Measurements from ENCODE around the gene DCUN1D3. TPM values are rescaled to one million over a fixed set of nuclear protein-coding genes. Genes with fewer than 3 reads are reported as not detected.
"Not testable (repeated sequence)": the region's sequence is repeated elsewhere in the genome, so short reads cannot be mapped to it uniquely, and the experiment has no call there.

The DCUN1D3 gene
- total RNA-seq, 2 donors from 2014 or later, result 10.0 to 13.4 TPM

DNA sequence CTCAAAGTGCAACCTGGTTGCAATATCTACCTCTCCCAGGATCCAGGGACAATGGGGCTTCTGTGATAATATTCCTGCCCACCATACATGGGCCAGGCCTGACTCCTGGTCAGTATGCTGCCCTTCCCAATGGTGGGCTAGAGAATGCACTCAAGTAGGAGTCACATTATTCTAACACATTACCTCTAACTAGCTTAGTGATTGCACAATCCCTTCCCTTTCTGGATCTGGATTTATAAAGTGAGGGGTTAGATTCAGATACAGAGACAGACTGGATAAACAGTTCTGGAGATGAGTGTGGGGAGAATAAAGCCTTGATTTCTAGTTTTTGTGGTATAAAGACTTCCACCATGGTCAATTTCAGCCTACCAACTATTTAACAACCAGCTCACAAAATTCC lies 33.4 kb upstream of the DCUN1D3 start:
- H3K27ac ChIP-seq, result no peak overlapping the region
- H3K4me3 ChIP-seq, result no peak overlapping the region
- no peaks in the 10 kb centered on the region for H3K36me3 ChIP-seq
- H3K4me1 ChIP-seq, result peaks cover 0 to 7% of the 10 kb centered on the region in 2 donors
- H3K27me3 ChIP-seq, result no peaks in the 10 kb centered on the region
- TF ChIP-seq, protein P1, sequence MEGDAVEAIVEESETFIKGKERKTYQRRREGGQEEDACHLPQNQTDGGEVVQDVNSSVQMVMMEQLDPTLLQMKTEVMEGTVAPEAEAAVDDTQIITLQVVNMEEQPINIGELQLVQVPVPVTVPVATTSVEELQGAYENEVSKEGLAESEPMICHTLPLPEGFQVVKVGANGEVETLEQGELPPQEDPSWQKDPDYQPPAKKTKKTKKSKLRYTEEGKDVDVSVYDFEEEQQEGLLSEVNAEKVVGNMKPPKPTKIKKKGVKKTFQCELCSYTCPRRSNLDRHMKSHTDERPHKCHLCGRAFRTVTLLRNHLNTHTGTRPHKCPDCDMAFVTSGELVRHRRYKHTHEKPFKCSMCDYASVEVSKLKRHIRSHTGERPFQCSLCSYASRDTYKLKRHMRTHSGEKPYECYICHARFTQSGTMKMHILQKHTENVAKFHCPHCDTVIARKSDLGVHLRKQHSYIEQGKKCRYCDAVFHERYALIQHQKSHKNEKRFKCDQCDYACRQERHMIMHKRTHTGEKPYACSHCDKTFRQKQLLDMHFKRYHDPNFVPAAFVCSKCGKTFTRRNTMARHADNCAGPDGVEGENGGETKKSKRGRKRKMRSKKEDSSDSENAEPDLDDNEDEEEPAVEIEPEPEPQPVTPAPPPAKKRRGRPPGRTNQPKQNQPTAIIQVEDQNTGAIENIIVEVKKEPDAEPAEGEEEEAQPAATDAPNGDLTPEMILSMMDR (IDR thresholded peaks at IDR 0.05), result no peak
- no peak for DNase-seq (ENCODE audit: low spot score)
- no peaks in the 10 kb centered on the region for H3K9me3 ChIP-seq

DNA sequence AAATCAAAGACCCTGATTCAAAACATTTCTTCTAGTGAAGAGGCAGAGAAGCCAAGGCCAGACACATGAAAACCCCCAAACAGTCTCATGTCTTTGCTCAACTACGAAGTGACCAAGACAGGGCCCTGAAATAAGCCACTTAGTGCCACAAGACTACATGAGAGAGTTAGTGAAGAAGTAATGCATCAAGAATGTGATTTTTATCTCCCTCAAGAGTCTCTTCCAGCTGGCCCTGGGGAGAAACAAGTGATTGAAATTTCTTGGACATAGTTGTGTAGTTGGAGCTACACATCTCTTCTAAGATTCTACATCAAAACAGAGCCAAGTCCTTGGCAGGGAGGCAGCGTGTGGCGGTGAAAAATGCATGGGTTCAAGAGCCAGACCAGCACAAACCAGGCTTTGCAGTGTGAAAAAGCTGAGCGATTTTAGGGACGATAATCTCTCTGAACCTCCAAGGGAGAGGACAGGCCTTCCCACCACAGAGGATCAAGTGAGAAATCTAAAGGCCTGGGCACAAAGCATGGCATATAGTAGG lies 31.0 kb upstream of the DCUN1D3 start:
- no peak for DNase-seq (ENCODE audit: low spot score)
- Histone ChIP-seq H3K4me1 (peaks cover 0 to 7% of the 10 kb centered on the region in 2 donors), H3K9me3 (no peaks in the 10 kb centered on the region), H3K27ac (peak overlapping the region; percentile 70 to 76), H3K36me3 (no peaks in the 10 kb centered on the region), H3K4me3 (no peak overlapping the region), H3K27me3 (no peaks in the 10 kb centered on the region)
- TF ChIP-seq, protein P1 (IDR thresholded peaks at IDR 0.05), result no peak

DNA sequence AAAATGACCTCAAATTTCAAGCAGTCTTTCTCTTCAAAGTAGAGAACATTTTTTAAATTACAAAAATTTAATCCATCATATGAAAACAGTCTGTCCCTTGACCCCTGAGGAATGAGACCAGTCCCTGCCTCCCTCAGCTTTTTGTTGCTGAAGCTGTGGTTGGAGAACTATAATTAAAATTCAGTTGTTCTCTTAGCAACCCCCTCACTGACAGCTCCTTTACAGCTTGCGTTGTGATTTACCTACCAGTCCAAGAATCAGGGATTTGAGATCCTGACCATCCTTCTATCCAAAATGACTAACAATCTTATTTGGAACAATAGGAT lies 30.2 kb upstream of the DCUN1D3 start:
- no peaks in the 10 kb centered on the region for H3K36me3 ChIP-seq
- H3K27ac ChIP-seq, result peak overlapping the region; percentile 70 to 76
- no peaks in the 10 kb centered on the region for H3K9me3 ChIP-seq
- no peak for DNase-seq (ENCODE audit: low spot score)
- peaks cover 0 to 7% of the 10 kb centered on the region in 2 donors for H3K4me1 ChIP-seq
- TF ChIP-seq, protein P1 (IDR thresholded peaks at IDR 0.05), result no peak
- H3K4me3 ChIP-seq, result no peak overlapping the region
- no peaks in the 10 kb centered on the region for H3K27me3 ChIP-seq

DNA sequence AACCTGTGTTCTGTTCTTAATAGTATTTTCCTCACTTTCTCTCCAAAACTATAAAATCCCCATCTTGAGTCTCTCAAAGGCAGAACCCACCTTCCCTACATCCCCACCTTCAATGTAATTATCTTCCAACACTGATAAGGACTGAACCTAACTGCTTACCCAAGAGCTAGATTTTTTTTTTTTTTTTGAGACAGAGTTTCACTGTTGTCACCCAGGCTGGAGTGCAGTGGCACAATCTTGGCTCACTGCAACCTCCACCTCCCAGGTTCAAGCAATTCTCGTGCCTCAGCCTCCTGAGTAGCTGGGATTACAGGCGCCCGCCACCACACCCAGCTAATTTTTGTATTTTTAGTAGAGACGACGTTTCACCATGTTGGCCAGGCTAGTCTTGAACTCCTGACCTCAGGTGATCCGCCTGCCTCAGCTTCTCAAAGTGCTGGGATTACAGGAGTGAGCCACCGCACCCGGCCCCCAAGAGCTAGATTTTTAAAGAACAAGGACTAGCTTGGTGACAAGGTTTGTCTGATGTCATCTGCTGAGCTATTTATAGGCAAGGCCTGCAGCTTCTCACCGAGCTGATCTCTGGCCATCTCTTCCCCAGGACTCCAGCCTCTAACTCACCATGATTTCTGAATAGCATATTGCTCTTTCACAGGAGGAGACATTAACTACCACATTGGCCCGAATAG lies 29.7 kb upstream of the DCUN1D3 start:
- not testable (repeated sequence) for H3K9me3 ChIP-seq; DNase-seq (ENCODE audit: low spot score); H3K4me1 ChIP-seq; H3K4me3 ChIP-seq; H3K27me3 ChIP-seq; H3K36me3 ChIP-seq
- peak overlapping the region; percentile 70 to 76 for H3K27ac ChIP-seq

DNA sequence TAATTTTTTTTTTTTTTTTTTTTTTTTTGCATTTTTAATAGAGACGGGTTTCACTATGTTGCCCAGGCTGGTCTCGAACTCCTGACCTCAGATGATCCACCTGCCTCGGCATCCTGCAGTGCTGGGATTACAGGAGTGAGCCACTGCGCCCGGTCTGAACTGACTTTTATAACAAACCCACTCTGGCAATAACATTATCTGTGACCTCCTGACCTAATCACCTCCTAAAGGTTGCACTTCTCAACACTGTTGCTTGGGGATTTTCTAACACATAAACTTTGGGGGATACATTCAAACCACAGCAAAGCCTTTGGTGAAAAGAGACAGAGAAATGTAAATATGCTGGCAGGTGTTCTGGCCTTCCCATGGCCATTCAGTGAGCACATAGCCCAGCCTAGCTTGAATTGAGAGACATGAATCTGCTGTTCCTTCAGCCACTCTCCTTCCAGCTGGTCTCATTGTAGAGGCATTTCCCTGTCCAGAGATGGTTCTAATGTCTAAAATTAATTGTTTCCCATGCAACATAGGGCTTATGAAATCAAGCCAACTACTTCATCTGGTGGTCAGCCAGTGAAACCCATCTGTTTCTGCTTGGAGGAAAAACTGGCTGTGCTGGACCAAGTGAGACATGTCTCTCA lies 28.7 kb upstream of the DCUN1D3 start:
- peaks cover 0 to 7% of the 10 kb centered on the region in 2 donors for H3K4me1 ChIP-seq
- H3K4me3 ChIP-seq, result no peak overlapping the region
- H3K27me3 ChIP-seq, result no peaks in the 10 kb centered on the region
- peak overlapping the region; percentile 70 to 76 for H3K27ac ChIP-seq
- H3K36me3 ChIP-seq, result peaks cover 4% of the 10 kb centered on the region
- TF ChIP-seq, protein P1 (IDR thresholded peaks at IDR 0.05), result no peak
- no peaks in the 10 kb centered on the region for H3K9me3 ChIP-seq
- no peak for DNase-seq (ENCODE audit: low spot score)

DNA sequence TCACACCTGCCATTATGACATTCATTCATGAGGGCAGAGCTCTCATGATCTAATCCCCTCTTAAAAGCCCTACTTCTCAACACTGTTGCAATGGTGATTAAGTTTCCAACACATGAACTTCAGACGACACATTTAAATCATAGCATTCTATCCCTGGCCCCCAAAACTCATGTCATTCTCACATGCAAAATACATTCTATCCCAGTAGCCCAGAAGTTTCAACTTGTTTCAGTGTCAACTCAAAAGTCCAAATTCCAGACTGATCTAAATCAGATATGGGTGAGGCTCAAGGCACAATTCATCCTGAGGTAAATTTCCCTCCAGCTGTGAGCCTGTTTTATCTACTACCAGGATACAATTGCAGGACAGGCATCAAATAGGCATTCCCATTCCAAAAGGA lies 25.6 kb upstream of the DCUN1D3 start:
- DNase-seq (ENCODE audit: low spot score), result no peak
- Histone ChIP-seq H3K4me3 (no peak overlapping the region), H3K9me3 (no peaks in the 10 kb centered on the region), H3K36me3 (peaks cover 13% of the 10 kb centered on the region), H3K27me3 (no peaks in the 10 kb centered on the region), H3K4me1 (peaks cover 0 to 7% of the 10 kb centered on the region in 2 donors), H3K27ac (no peak overlapping the region)
- TF ChIP-seq, protein P1 (IDR thresholded peaks at IDR 0.05), result no peak

Data from right atrium auricular region (tissue), 2 donors.